ENCODE data around the gene VSIG8.

VSIG8 gene

GRCh38 chr1:159859767-159860322 is 2.6 kb downstream of the VSIG8 start:
- no peak for DNase-seq (ENCODE audit: low read depth)
- H3K4me3 ChIP-seq (ENCODE audit: low read depth, low read length) = no peak overlapping the region
- no peak for TF ChIP-seq CTCF (IDR thresholded peaks at IDR 0.05; ENCODE audit: control insufficient read depth, extremely low read depth, insufficient read depth)

GRCh38 chr1:159857889-159858288 is 4.6 kb downstream of the VSIG8 start:
- H3K4me3 ChIP-seq (ENCODE audit: low read depth, low read length) = no peak overlapping the region
- no peak for TF ChIP-seq CTCF (IDR thresholded peaks at IDR 0.05; ENCODE audit: control insufficient read depth, extremely low read depth, insufficient read depth)
- no peak for DNase-seq (ENCODE audit: low read depth)

GRCh38 chr1:159856576-159856975 is 5.9 kb downstream of the VSIG8 start:
- no peak overlapping the region for H3K4me3 ChIP-seq (ENCODE audit: low read depth, low read length)
- no peak for TF ChIP-seq CTCF (IDR thresholded peaks at IDR 0.05; ENCODE audit: control insufficient read depth, extremely low read depth, insufficient read depth)
- DNase-seq (ENCODE audit: low read depth) = no peak

GRCh38 chr1:159855709-159856108 is 6.7 kb downstream of the VSIG8 start:
- H3K4me3 ChIP-seq (ENCODE audit: low read depth, low read length) = no peak overlapping the region
- TF ChIP-seq CTCF (IDR thresholded peaks at IDR 0.05; ENCODE audit: control insufficient read depth, extremely low read depth, insufficient read depth) = no peak
- DNase-seq (ENCODE audit: low read depth) = no peak

GRCh38 chr1:159854693-159855192 is 7.7 kb downstream of the VSIG8 start:
- peak overlapping the region; percentile 26 for H3K4me3 ChIP-seq (ENCODE audit: low read depth, low read length)
- no peak for TF ChIP-seq CTCF (IDR thresholded peaks at IDR 0.05; ENCODE audit: control insufficient read depth, extremely low read depth, insufficient read depth)
- DNase-seq (ENCODE audit: low read depth) = no peak

GRCh38 chr1:159854116-159854692 is 8.3 kb downstream of the VSIG8 start:
- TF ChIP-seq CTCF (IDR thresholded peaks at IDR 0.05; ENCODE audit: control insufficient read depth, extremely low read depth, insufficient read depth) = no peak
- DNase-seq (ENCODE audit: low read depth) = no peak
- H3K4me3 ChIP-seq (ENCODE audit: low read depth, low read length) = peak overlapping the region; percentile 26

Data from LNCaP clone FGC (cell line).